ENCODE results near the gene NOS1AP.
"Not testable (repeated sequence)": the region's sequence is repeated elsewhere in the genome, so short reads cannot be mapped to it uniquely, and the experiment has no call there.

- not testable (repeated sequence) for TF ChIP-seq SP1 (IDR thresholded peaks at IDR 0.05); BHLHE40 (IDR thresholded peaks at IDR 0.05; ENCODE audit: borderline replicate concordance); FOXK2 (IDR thresholded peaks at IDR 0.05); SUZ12 (IDR thresholded peaks at IDR 0.05); ZNF384 (IDR thresholded peaks at IDR 0.05); HDGF (IDR thresholded peaks at IDR 0.05; ENCODE audit: borderline replicate concordance); ARNT (IDR thresholded peaks at IDR 0.05); FOXM1 (IDR thresholded peaks at IDR 0.05; ENCODE audit: borderline replicate concordance); CTBP1 (IDR thresholded peaks at IDR 0.05; ENCODE audit: borderline replicate concordance); ELF4 (IDR thresholded peaks at IDR 0.05); FOXA1 (IDR thresholded peaks at IDR 0.05); L3MBTL2 (conservative IDR thresholded peaks at IDR 0.05); NFRKB (IDR thresholded peaks at IDR 0.05)
Observed at GRCh38 chr1:162201062-162201461, 131.6 kb downstream of the NOS1AP start.
